ENCODE results near the gene NOP53.
"Not testable (repeated sequence)": the region's sequence is repeated elsewhere in the genome, so short reads cannot be mapped to it uniquely, and the experiment has no call there.

The NOP53 gene

DNA sequence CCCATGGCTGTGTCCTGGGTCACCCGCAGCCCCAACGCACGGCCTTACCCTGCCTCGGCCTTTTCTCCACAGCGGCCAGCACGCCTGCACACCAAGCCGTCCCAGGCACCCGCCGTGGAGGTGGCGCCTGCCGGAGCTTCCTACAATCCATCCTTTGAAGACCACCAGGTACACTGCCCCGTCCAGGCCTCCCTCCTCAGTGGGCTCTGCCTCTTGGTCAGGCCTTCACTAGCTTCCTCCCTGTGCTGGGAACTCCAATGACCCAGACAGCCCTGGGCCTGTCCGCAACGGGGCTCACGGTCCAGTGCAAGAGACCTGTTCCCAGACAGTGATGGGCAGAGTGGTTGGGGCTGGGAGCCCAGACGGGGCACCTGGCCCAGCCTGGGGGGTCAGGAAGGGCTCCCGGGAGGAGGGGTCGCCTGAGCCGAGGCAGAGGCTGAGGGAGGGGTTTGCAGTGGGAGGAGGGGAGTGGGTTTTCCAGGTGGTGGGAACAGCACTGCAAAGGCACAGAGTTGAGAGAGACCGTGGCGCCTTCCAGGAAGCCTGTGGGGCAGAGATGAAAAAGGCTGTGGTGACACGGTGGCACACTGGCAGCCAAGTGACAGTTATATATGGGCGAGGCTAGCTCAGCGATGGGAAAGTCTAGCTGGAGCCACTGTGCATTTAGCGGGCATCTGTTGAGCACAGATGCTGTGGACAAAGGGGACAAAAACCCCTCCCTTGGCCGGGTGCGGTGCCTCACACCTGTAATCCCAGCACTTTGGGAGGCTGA, 7.3 kb downstream of the NOP53 start:
- no peak for DNase-seq (ENCODE audit: low spot score)

DNA sequence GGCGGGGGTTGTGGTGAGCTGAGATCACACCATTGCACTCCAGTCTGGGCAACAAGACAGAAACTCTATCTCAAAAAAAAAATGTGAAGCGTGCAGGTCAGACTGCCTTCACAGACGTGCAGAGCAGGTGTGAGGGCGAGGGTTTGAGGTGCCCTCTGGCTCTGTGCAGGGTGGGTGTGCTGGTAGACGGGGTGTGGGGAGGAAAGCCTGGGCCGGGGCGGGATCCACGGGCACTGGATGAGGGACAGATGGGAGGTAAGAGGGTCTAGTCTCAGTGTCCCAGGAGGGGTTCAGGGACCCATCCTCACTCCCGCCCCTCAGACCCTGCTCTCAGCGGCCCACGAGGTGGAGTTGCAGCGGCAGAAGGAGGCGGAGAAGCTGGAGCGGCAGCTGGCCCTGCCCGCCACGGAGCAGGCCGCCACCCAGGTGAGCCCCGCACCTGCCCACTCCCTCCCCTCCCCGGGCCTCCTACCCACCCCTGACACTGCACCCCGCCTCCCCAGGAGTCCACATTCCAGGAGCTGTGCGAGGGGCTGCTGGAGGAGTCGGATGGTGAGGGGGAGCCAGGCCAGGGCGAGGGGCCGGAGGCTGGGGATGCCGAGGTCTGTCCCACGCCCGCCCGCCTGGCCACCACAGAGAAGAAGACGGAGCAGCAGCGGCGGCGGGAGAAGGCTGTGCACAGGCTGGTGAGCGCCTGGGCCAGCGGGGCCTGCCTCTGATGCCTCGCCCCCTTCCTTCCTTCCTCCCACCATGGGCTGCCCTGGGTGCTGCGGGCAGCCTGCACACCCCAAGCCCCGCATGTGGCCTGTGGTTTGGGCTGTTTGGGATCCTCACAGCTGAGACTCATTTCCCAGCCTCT, 9.1 kb downstream of the NOP53 start:
- no peak for DNase-seq (ENCODE audit: low spot score)

- no peak for DNase-seq (ENCODE audit: low spot score)
Observed at GRCh38 chr19:47755065-47755761, 9.9 kb downstream of the NOP53 start.

DNA sequence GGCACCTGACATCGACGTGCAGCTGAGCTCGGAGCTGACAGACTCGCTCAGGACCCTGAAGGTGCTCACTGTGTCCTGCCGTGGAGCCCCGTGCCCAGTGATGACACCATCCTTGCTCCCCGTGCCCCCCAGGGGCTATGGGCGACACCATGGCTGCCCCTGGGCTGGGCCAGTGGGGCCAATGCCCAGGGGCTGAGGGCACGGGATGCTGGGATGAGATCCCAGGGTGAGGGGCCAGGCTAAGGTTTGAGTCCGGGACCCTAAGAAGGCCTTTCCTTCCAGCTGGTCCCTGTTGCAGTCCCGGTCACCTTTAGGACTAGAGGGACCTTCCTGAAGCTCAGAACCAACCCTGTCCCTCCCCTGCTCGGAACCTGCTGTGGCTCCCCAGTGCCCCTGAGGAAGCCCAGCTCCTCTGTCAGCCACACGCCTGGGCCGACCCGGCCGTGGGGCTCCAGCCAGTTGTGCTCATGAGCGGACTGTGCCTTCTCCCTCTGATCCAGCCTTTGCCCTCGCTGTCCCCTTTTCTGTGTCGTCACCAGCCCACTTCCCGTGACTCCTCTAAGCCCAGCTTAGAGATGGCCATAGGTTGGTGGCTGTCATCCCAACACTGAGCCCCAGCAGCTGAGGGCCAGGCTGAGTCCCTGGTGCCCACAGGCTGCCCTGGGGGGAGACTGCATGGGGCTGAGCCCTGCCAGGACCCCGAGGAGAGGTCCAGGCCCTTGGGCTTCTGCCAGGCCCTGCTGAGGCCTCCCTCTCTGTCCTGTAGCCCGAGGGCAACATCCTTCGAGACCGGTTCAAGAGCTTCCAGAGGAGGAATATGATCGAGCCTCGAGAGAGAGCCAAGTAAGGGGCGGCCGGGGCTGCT, 10.6 kb downstream of the NOP53 start:
- no peak for DNase-seq (ENCODE audit: low spot score)

GRCh38 chr19:47756627-47756929, 11.2 kb downstream of the NOP53 start:
- DNase-seq (ENCODE audit: low spot score): no peak

- DNase-seq (ENCODE audit: low spot score): no peak
Observed at GRCh38 chr19:47756953-47757608, 11.7 kb downstream of the NOP53 start.

GRCh38 chr19:47757617-47758442, 12.5 kb downstream of the NOP53 start:
- DNase-seq (ENCODE audit: low spot score): no peak

DNA sequence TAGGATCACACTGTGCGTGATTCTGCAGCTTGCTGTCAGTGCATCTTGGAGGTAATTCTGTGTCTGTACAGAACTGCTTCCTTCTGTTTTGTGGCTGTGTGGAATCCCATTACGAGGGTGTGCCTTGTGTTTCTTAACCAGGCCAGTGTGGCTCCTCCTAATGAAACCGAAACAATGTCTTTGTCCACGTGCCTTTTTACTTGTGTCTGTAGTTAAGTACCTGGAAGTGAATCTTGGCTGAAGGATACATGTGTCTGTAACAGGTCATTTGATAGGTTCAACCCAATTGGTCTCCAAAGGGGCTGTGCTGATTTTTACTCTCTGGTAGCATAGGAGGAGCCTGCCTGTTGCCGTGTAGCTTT, 13.1 kb downstream of the NOP53 start:
- DNase-seq (ENCODE audit: low spot score): no peak

DNA sequence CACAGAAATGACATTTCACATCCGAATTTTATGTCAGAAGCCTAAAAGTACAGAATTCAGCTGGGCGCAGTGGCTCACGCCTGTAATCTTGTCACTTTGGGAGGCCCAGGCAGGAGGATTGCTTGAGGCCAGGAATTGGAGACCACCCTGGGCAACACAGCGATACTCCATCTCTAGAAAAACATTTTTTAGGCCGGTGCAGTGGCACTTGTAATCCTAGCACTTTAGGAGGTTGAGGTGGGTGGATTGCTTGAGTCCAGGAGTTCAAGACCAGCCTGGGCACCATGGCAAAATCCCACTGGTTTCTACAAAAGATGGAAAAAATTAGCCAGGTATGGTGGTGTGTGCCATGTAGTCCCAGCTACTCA, 15.3 kb downstream of the NOP53 start:
- DNase-seq (ENCODE audit: low spot score): no peak

DNA sequence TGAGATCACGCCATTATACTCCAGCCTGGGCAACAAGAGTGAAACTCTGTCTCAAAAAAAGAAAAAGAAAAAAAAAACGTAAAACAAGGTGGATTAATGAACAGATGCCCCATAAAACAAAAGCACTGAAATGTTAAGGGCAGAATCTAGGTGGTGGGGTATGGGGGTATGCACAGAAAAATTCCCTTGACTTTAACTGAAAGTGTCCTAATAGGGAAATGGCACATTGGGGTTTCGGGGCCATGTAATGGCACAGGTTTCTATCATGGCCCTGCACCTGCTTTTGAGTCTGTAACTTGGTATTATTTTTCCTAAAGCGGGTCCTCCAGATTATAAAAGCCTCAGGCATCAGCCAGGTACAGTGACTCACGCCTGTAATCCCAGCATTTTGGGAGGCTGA, 16.2 kb downstream of the NOP53 start:
- no peak for DNase-seq (ENCODE audit: low spot score)

DNA sequence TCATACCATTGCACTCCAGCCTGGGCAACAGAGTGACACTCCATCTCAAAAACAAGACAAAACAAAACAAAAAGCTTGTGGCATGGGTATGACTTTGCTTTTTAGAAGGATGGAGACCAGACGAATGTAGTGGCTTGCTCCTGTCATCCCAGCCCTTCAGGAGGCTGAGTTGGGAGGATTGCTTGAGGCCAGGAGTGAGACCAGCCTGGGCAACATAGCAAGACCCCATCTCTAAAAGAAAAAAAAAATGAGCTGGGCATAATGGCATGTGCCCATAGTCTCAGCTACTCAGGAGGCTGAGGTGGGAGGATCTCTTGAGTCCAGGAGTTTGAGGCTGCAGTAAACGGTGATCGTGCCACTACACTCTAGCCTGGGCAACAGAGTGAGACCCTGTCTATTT, 16.8 kb downstream of the NOP53 start:
- DNase-seq (ENCODE audit: low spot score): no peak

DNA sequence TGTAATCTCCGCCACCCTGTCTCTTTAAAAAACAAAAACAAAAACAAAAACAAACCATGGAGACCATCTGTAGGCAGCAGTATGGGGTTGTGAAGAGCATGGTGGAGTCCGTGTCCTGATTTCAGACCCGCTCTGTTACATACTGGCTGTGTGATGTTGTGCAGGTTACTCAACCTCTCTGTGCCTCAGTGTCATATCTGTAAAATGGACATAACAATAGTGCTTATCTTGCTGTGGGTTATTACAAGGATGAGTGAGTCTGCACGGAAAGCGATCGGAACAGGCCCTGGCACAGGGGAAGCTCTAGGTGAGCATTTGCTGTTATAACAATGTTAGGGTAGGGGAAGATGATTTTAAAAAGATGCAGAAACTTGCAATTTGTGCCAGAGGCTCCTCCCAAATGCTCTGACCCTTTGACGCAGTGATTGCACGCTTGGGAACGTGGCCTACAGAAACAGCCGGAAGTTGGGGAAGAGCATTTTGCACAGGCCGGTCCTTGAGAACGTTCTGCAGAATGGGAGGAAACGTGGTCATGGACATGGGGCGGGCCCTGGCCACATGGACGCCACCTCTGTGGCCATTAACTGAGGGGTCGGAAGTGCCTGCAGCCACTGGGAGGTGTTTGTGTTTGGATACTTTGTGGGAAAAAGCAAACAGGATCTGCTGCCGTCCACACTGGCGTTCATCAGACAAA, 17.4 kb downstream of the NOP53 start:
- no peak for DNase-seq (ENCODE audit: low spot score)

DNA sequence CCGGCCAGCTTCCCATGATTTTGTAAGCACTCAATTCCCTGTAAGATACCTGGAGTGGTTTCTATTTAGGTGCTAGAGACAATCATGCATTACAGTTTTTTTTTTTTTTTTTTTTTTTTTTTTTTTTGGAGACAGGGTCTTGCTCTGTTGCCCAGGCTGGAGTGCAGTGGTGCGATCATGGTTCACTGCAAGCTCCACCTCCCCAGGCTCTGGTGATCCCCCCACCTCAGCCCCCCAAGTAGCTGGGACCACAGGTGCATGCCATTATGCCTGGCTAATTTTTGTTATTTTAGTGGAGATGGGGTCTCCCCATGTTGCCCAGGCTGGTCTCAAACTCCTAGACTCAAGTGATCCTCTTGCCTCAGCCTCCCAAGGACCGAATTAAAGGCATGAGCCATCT, 19.4 kb downstream of the NOP53 start:
- DNase-seq (ENCODE audit: low spot score): not testable (repeated sequence)

GRCh38 chr19:47765523-47766358, 20.4 kb downstream of the NOP53 start:
- DNase-seq (ENCODE audit: low spot score): peak; percentile 48

GRCh38 chr19:47766359-47766620, 20.9 kb downstream of the NOP53 start:
- no peak for DNase-seq (ENCODE audit: low spot score)

- DNase-seq (ENCODE audit: low spot score): no peak
Observed at GRCh38 chr19:47766670-47767069, 21.3 kb downstream of the NOP53 start.

GRCh38 chr19:47767349-47767748, 22.0 kb downstream of the NOP53 start:
- DNase-seq (ENCODE audit: low spot score): no peak

DNA sequence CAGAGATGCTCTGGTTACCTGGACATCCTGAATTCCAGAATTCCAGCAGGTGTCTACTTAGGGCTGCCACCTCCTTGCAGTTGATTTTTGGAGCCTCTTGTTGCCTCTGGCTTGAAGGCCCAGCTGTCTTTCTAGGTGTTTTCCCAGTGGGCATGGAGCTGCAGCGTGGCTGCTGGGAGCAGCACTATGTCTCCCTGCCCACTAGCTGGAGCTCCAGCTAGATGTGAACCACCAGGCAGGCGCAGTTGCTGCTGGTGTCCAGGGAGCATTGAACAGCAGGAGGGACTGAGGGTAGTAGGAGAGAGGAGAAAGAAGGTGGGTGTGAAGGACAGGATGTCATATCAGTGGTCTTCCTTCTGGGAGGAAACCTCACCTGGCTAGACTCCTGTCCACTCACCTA, 23.3 kb downstream of the NOP53 start:
- no peak for DNase-seq (ENCODE audit: low spot score)

DNA sequence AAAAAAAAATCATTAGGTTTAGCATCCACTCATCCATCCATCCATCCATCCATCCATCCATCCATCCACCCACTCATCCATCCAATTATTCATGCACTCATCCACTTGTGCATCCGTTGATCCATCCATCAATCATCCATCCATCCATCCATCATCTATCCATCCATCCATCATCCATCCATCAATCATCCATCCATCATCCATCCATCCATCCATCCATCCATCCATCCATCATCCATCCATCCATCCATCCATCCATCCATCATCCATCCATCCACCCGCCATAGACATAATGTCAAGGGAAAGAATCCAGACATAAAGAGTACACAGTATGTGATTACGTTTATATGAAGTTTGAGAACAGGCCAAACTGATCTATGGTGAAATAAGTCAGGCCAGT, 24.2 kb downstream of the NOP53 start:
- no peak for DNase-seq (ENCODE audit: low spot score)
